WERI-Rb-1 (cell line): ENCODE measurements around the gene PDLIM5.
"Not testable (repeated sequence)": the region's sequence is repeated elsewhere in the genome, so short reads cannot be mapped to it uniquely, and the experiment has no call there.

Experiments
- DNase-seq: peaks from one replicate; pipeline ENCODE4 v3.0.0-alpha.2; 2020
- H3K27ac ChIP-seq: fragments of 250-450 bp; sonication (Bioruptor Pico); 2 replicates; pipeline ENCODE4 v1.5.1; 2020; ENCODE audit warnings: mild to moderate bottlenecking, moderate library complexity
- H3K27me3 ChIP-seq: fragments of 250-450 bp; sonication (Bioruptor Pico); 2 replicates; pipeline ENCODE4 v1.5.1; 2021; ENCODE audit warnings: mild to moderate bottlenecking, low read depth, moderate library complexity; ENCODE audit not compliant: insufficient read depth, severe bottlenecking
- H3K36me3 ChIP-seq: fragments of 250-450 bp; sonication (Bioruptor Pico); 2 replicates; pipeline ENCODE4 v1.5.1; 2020; ENCODE audit warnings: mild to moderate bottlenecking, moderate library complexity
- H3K4me3 ChIP-seq: 2 replicates; pipeline ENCODE4 v1.5.1; 2011; ENCODE audit warnings: low read depth, mild to moderate bottlenecking, control low read depth, low read length
- H3K9me3 ChIP-seq: fragments of 250-450 bp; sonication (Bioruptor Pico); 2 replicates; pipeline ENCODE4 v1.5.1; 2021; ENCODE audit warnings: mild to moderate bottlenecking, moderate library complexity; ENCODE audit not compliant: severe bottlenecking
- CTCF ChIP-seq: IDR thresholded peaks from 2 replicates; pipeline ENCODE4 v1.5.1; 2011; ENCODE audit warnings: low read depth, mild to moderate bottlenecking, control low read depth, inconsistent platforms, low read length

Gene PDLIM5

GRCh38 chr4:94623126-94623911, 171.6 kb downstream of the PDLIM5 start:
- no peak overlapping the region for H3K27ac ChIP-seq

GRCh38 chr4:94626942-94627341, 175.2 kb downstream of the PDLIM5 start:
- no peaks in the 10 kb centered on the region for H3K27me3 ChIP-seq
- no peak overlapping the region for H3K27ac ChIP-seq
- no peaks in the 10 kb centered on the region for H3K36me3 ChIP-seq
- no peak for DNase-seq
- TF ChIP-seq CTCF: no peak
- H3K9me3 ChIP-seq: no peaks in the 10 kb centered on the region
- H3K4me3 ChIP-seq: no peak overlapping the region

More at GRCh38 chr4:94623126-94623911, 171.6 kb downstream of the PDLIM5 start:
- Histone ChIP-seq H3K27me3 (no peaks in the 10 kb centered on the region), H3K9me3 (no peaks in the 10 kb centered on the region), H3K36me3 (no peaks in the 10 kb centered on the region), H3K4me3 (no peak overlapping the region)
- no peak for DNase-seq
- TF ChIP-seq CTCF: no peak

GRCh38 chr4:94629058-94629457, 177.3 kb downstream of the PDLIM5 start:
- DNase-seq, H3K4me3 ChIP-seq, H3K36me3 ChIP-seq, H3K27ac ChIP-seq, H3K9me3 ChIP-seq, H3K27me3 ChIP-seq: not testable (repeated sequence)

- H3K9me3 ChIP-seq: no peaks in the 10 kb centered on the region
- TF ChIP-seq CTCF: no peak
- H3K36me3 ChIP-seq: no peaks in the 10 kb centered on the region
- H3K27ac ChIP-seq: no peak overlapping the region
- no peak for DNase-seq
- no peak overlapping the region for H3K4me3 ChIP-seq
- no peaks in the 10 kb centered on the region for H3K27me3 ChIP-seq
Observed at GRCh38 chr4:94629837-94630236, 178.1 kb downstream of the PDLIM5 start.

- no peak overlapping the region for H3K27ac ChIP-seq
- DNase-seq: no peak
- H3K9me3 ChIP-seq: no peaks in the 10 kb centered on the region
- no peaks in the 10 kb centered on the region for H3K27me3 ChIP-seq
- no peak for TF ChIP-seq CTCF
- H3K36me3 ChIP-seq: no peaks in the 10 kb centered on the region
- H3K4me3 ChIP-seq: no peak overlapping the region
Observed at GRCh38 chr4:94634271-94634670, 182.5 kb downstream of the PDLIM5 start.

GRCh38 chr4:94635177-94635576, 183.4 kb downstream of the PDLIM5 start:
- Histone ChIP-seq H3K36me3 (no peaks in the 10 kb centered on the region), H3K9me3 (no peaks in the 10 kb centered on the region), H3K4me3 (no peak overlapping the region), H3K27ac (no peak overlapping the region), H3K27me3 (no peaks in the 10 kb centered on the region)
- no peak for DNase-seq
- no peak for TF ChIP-seq CTCF
